Measurements from ENCODE around the gene KIRREL1.

DNA sequence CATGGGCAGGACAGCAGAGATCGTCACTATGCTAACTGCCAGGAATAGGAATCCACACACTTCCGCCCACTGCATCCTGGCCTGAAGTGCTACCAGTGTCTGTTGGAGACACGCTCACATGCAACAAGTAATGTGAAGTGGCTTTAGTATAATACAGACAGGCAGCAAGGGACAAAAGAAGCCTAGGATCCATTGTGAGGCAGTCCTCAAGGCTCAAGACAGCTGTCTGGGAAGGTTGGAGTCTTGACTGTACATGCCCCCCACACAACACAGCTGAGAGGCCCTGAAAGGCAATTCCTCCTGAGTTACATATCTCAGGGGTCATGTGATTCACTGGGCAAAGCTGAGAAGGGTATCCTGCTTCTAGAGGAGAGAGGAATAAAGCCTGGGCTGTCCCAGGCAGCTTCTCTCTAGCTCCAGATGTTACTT is 147.3 kb downstream of the KIRREL1 start:
- TF ChIP-seq, protein P1, sequence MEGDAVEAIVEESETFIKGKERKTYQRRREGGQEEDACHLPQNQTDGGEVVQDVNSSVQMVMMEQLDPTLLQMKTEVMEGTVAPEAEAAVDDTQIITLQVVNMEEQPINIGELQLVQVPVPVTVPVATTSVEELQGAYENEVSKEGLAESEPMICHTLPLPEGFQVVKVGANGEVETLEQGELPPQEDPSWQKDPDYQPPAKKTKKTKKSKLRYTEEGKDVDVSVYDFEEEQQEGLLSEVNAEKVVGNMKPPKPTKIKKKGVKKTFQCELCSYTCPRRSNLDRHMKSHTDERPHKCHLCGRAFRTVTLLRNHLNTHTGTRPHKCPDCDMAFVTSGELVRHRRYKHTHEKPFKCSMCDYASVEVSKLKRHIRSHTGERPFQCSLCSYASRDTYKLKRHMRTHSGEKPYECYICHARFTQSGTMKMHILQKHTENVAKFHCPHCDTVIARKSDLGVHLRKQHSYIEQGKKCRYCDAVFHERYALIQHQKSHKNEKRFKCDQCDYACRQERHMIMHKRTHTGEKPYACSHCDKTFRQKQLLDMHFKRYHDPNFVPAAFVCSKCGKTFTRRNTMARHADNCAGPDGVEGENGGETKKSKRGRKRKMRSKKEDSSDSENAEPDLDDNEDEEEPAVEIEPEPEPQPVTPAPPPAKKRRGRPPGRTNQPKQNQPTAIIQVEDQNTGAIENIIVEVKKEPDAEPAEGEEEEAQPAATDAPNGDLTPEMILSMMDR (conservative IDR thresholded peaks at IDR 0.05): no peak
- TF ChIP-seq ZFX (IDR thresholded peaks at IDR 0.05): no peak

Data from C4-2B (cell line).